Fibroblast of skin of right biceps (primary cell): ENCODE results near the gene HELZ2.

Experiments used
- DNase-seq: peaks from one replicate; pipeline ENCODE4 v3.0.0-alpha.2; 2013

HELZ2 gene

GRCh38 chr20:63548542-63548941 is 25.5 kb downstream of the HELZ2 start:
- no peak for DNase-seq

- DNase-seq, result no peak
Observed at GRCh38 chr20:63547725-63548480, 26.1 kb downstream of the HELZ2 start, which contains the start of gene SRMS. Gene SRMS, minus strand, starts transcription at chr20:63547749. Its CDS starts 286 bp downstream, at chr20:63547463.

DNA sequence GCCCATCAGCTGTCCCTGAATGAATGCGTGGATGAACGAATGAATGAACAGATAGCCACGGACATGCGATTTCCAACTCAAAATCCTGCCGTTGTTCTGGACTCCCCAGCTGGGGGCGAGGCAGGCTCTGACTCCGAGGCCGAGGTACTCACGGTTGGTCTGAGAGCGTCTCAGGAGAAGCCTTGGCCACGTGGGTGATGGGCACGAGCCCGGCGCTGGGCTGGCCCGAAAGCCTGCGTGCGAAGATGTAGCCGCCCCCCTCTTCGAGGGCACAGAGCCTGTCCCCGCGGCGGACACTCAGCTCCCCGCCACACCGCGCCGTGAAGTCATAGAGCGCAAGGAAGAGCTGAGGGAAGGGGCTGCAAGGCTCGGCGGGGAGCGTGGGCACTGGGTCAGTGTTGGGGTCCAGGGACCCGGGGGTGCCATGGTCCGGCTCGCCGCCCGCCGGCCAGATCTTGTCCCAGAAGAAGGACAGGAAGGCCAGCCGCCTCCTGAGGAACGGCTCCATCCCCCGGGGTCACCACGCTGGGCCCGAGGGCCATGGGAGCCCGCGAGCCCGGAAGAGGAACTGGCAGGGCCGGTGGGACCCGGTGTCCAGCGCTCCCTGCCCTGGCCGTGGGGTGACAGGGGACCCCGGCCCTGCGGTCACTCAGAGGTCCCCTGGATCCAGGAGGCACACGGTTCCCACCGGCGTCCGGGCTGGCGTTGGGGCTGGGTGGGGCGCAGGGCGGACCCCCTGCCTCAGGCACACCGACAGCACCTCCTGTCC is 26.9 kb downstream of the HELZ2 start:
- no peak for DNase-seq

GRCh38 chr20:63546256-63546955 is 27.6 kb downstream of the HELZ2 start:
- no peak for DNase-seq

DNA sequence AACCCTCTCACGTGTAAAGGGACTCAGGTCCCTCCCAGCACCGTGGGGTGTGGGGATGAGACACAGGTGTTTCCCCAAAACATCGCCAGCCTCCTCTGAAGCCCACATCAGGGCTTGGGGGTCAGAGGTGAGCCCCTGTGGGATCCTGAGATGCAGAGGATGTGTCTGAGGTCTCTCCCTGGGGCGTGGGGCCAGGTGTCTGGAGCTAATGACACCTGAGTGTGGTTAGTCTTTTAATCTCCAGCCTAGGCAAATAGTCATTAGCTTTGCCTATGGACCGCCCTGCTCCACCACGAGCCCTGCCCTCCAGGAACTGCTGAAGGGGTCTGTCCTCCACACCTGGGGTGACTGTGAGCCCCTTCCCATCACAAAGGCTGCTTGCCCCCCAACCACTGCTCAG is 28.2 kb downstream of the HELZ2 start:
- no peak for DNase-seq

DNA sequence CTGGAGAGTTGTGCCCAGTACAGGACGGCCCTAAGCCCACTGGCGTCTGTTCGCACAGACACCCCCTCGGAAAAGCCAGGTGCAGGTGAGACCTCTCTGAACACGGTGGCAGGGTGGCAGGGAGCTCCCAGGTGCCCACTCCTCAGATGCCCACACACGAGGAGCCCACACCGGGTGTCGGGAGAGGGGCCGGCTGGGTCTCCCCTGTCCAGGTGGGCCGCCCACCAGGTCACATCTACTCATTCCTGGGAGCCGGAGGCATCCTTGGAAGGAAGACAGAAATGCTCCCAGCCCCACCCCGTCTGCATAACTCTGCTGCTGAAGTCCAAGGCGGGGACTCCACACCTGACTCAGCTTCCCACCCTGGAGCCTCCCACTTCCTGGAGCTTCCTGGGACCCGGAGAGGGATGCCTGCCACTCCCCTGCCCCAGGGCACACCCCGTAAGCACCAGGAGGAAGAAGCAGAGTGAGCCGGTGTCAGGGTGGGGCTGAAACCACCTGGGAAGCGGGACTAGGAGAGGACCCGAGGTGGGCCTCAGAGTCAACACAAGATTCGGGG is 29.0 kb downstream of the HELZ2 start:
- no peak for DNase-seq

GRCh38 chr20:63544241-63544957 is 29.6 kb downstream of the HELZ2 start:
- DNase-seq, result no peak

GRCh38 chr20:63543733-63544132 is 30.3 kb downstream of the HELZ2 start:
- DNase-seq, result no peak

GRCh38 chr20:63543131-63543530 is 30.9 kb downstream of the HELZ2 start:
- DNase-seq, result no peak

DNA sequence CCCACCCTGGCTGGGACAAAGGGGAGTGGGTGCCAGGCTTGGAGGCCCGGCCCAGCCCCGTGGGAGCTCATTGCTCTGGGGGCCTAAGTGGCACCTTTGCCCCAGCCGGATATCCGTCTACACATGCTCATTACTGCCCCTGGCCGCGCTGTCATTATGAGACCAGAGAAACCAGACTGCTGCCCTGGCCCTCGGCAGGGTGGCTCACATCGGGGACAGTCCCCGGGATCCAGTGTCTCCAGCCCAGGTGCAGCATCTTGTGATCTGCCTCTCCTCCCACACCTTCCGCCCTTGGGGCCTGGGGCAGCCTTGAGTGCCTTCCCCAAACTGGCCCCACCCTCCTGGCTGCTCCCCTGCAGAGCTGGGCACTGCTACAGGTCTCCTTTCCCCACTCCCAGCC is 31.3 kb downstream of the HELZ2 start:
- no peak for DNase-seq

DNA sequence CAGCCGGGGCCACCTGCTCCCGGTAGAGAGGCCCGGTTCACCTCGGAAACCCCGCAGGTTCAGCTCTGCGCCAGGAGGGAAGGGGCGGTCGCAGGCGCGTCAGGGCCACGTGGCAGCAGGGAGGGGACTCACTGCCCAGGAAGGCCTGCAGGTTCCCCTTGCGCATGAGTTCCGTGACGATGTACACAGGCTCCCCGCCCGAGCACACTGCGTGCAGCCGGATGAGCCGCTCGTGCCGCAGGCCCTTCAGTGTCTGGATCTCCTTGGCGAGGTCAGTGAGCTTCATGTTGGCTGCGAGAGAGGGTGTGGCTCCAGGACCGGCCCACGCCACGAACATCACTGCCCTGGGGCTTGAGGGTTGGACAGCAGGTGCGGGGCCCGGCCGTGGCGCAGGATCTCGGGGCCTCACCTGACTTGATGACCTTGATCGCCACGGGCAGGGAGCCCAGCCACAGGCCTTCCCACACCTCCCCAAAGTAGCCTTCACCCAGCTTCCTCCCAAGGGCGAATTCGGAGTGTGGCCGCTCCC is 31.9 kb downstream of the HELZ2 start:
- DNase-seq, result no peak

GRCh38 chr20:63541371-63541770 is 32.7 kb downstream of the HELZ2 start:
- DNase-seq, result no peak

GRCh38 chr20:63540417-63541186 is 33.4 kb downstream of the HELZ2 start:
- DNase-seq, result peak; percentile 49

DNA sequence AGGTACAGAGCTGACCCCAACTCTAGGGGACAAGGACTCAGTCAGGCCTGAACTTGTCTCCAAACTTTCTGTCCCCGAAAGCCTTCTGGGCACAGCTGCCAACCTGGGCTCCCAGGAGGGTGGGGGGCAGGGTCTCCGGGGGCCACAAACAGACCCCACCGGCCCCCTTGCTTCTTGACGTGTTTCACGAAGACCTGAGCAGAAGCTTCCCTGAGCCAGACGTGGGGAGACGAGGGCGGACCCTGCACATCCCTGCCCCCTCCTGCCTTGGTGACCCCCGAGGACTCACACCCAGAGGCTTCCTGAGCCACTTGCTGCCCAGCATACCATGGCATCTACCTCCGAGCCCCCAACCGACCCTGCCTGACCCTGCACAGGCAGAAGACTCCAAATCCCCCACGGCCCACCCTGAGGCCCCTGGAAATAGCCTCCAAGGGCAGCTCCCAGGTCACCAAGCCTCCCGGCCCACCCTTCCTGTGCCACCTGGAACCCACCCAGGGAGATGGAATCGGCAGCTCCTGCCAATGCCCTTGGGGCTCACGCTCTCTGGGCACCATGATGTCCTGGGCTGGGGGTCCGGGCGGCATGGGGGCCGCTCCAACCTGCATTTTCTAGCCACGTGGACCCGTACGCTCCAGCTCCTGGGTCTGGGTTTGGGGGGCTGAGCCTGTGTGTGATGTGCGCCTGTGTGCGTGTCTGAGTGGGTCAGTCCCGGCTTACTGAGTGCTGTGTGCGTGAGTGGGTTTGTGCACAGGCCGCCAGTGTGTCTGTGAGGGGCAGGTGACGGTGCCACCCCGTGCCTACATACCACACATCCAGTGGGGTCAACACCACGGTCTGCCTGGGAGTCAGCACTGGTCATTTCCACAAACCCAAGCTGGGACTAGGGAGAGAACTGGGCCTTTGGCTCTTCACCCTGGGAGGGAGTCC is 34.3 kb downstream of the HELZ2 start:
- no peak for DNase-seq

GRCh38 chr20:63539092-63539430 is 35.0 kb downstream of the HELZ2 start:
- no peak for DNase-seq

DNA sequence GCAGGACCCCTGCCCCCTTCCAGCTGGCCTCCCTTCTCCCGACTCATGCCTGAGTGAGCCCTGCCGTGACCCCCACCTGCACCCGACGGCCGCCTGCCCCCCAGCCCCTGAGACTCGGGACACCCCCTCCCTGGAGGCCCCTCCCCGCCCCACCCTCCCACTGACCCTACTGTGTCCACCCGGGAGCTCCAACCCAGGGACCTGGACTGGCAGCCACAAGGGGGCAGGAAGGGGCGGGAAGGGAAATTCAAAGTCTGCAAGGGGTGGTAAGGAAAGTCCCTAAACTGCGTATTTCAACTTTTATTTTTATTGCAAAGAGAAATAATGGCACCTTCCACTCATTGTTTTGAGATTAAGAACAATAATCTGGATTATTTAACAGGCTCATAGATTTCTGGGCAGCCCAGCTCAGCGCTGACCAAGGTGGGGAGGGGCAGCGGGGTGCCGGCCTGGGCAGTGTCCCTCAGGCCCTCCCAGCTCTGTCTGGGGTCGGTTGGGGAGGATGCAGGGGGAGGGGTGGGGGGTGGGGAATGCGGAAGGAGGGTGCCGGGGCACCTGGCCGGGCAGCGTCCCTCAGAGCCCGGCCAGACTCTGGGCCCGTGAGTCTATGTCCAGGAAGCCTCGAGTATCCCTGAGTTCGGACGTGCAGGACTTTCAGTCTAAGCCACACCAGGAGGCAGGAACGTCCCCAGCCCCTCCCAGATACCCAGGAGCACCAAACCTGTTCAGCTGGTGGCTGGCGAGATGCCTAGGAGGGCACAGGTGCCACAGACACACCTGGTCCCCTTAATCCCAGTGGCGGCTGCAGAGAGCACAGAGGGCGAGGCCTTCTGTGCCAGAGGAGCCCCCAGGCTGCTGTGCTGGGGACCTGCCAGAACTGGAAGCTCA is 35.6 kb downstream of the HELZ2 start:
- no peak for DNase-seq

DNA sequence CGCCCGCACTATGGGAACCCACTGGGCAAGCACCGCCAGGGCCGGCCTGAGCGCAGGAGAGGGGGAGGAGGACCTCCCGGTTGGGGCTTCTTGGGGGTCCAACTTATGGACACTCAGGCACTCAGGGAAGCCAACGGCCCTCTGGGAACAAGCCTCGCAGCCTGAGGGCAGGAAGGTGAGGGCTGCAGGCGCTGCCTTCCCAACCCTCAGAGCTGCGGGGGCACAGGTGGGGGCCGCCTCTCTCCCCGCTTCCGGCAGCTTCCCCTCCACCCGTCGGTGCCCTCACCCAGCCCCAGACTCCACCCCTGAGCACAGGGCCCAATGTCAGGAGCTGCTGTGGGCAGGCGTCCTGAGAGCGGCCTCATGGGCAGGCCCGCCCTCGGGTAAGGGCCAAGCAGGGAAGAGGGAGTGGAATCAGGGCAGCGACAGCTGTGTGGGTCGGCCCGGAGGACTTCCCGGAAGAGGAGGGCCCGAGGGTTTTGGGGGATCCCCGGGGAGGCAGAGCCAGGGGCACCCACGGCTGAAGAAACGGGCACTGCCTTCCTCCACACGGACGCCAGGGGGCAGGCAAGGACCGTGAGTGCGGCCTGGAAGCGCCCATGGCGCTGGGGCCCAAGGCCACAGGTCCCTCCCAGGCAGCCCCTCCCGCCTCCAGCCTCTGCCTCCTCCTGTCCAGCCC is 36.4 kb downstream of the HELZ2 start:
- peak; percentile 72 for DNase-seq

DNA sequence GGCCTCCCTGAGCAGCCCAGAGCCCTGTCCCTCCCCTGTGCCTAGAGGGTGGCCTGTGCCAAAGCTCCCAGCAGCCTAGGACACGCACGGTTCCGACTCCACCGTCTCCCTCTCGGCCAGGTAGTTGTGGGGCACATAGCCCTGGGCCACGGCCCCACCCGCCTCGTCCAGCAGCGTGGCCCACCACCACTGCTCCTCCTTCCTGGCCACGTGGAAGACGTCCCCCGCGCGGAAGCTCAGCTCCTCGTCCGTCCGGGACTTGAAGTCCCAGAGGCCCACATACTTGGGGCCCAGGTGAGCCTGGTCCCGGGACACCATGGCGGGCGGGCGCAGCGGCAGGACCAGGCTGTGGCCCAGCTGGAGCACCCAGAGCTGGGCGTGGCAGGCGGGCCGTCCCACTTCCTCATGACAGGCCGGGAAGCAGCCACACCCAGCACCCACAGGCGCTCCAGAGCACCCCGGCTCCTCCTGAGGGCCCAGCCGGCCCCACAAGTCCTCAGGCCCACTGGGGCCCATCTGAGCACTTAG is 37.0 kb downstream of the HELZ2 start, which contains the start of gene PTK6:
Gene PTK6 (minus strand): TSS at position 380 of the 528 bp plus-strand sequence. CDS start 62 bp downstream, at position 318.
- DNase-seq, result no peak
